Stimulated activated naive CD4-positive, alpha-beta T cell treated with Interleukin-2 at 50 U/mL for 16 hours (primary cell): ENCODE measurements around the gene ITGAL.
A peak's percentile ranks its signal among the peaks of the same experiment; 100 is the strongest.

ENCODE experiments used
- DNase-seq: peaks from one replicate; lab custom pipeline; 2025; lab: John Stamatoyannopoulos, UW

Gene ITGAL

GRCh38 chr16:30567160-30567990 lies 94.8 kb downstream of the ITGAL start:
- peak; percentile 78 for DNase-seq

GRCh38 chr16:30567991-30568638 lies 95.6 kb downstream of the ITGAL start:
- peak; percentile 52 for DNase-seq

GRCh38 chr16:30569281-30569680 lies 96.7 kb downstream of the ITGAL start:
- DNase-seq: no peak

GRCh38 chr16:30569746-30570635 lies 97.4 kb downstream of the ITGAL start:
- no peak for DNase-seq

- no peak for DNase-seq
Observed at GRCh38 chr16:30570636-30571444, 98.3 kb downstream of the ITGAL start.

- DNase-seq: peak; percentile 95
Observed at GRCh38 chr16:30571445-30572322, 99.1 kb downstream of the ITGAL start, which contains the start of gene ZNF688. Gene ZNF688 (minus strand): TSS chr16:30571714. CDS start chr16:30571629, 85 bp downstream.
